Colonic mucosa (tissue), 4 donors: Measurements from ENCODE around the gene CBR3. TPM values are rescaled to one million over a fixed set of nuclear protein-coding genes. Genes with fewer than 3 reads are reported as not detected.

Experiments used
- DNase-seq: peaks from one replicate; pipeline ENCODE4 v3.0.0-alpha.2; 2020
- H3K27ac ChIP-seq: fragments of 200-600 bp; one replicate; pipeline ENCODE4 v1.8.0; 2021
- H3K27me3 ChIP-seq: fragments of 200-600 bp; one replicate; pipeline ENCODE4 v1.8.0; 2021
- H3K36me3 ChIP-seq: fragments of 200-600 bp; one replicate; pipeline ENCODE4 v1.8.0; 2021
- H3K4me1 ChIP-seq: fragments of 200-600 bp; one replicate; pipeline ENCODE4 v1.8.0; 2021; ENCODE audit warnings: mild to moderate bottlenecking
- H3K4me3 ChIP-seq: fragments of 200-600 bp; one replicate; pipeline ENCODE4 v1.8.0; 2021
- H3K9ac ChIP-seq, 2 donors: one replicate each; pipeline ENCODE4 v1.7.0; 2013; ENCODE audit warnings: control low read depth in 2 of 2, low read depth in 2 of 2, low read length in 2 of 2
- H3K9me3 ChIP-seq: fragments of 200-600 bp; one replicate; pipeline ENCODE4 v1.8.0; 2021
- CTCF ChIP-seq: fragments of 200-600 bp; IDR thresholded peaks from one replicate; pipeline ENCODE4 v1.8.0; 2022; ENCODE audit warnings: antibody characterized with exemption, mild to moderate bottlenecking
- intact Hi-C: fragments of 100-400 bp; cut with DNase I; formaldehyde crosslinking; loops from one replicate; pipeline ENCODE4 v1.14.1; 2022
- total RNA-seq, 2 donors: library from RNA; stranded (reverse); fragmentation: NEBNext Ultra II Directional in 1 of 2; extraction: Animal tissue kit (Norgen Biotek cat#: 25700) in 1 of 2; gene quantifications; one replicate each; pipeline ENCODE4 v1.2.1, GENCODE V29; 2021
- donor health status: healthy.
- donor health status: DM: no; HTN: no; CAD: no.
- donor health status: DM: no; HTN: no; CAD: no.

CBR3 gene
- total RNA-seq, 2 donors from 2014 or later, result 2.2 TPM

DNA sequence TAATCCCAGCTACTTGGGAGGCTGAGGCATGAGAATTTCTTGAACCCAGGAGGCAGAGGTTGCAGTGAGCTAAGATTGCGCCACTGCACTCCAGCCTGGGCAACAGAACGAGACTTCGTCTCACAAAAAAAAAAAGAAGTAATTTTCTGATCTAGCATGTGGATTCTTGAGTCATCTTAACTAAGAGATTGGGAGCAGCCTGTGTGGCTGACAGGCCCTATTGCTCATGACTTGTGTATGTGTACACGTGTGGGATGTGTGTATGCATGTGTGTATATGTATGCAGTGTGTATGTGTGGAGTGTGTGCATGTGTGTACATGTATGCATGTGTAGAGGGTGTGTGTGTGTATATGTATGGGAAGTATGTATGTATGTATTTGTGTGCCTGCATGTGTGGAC, 51.2 kb downstream of the CBR3 start:
- no peaks in the 10 kb centered on the region for H3K4me1 ChIP-seq
- no peak overlapping the region for H3K9ac ChIP-seq
- no peaks in the 10 kb centered on the region for H3K27me3 ChIP-seq
- intact Hi-C loops, result no loop called here
- TF ChIP-seq CTCF, result no peak
- no peaks in the 10 kb centered on the region for H3K36me3 ChIP-seq
- H3K9me3 ChIP-seq, result no peaks in the 10 kb centered on the region
- no peak overlapping the region for H3K4me3 ChIP-seq
- DNase-seq, result no peak
- no peak overlapping the region for H3K27ac ChIP-seq

GRCh38 chr21:36186506-36187399, 51.9 kb downstream of the CBR3 start:
- Histone ChIP-seq H3K27ac (no peak overlapping the region), H3K4me1 (no peaks in the 10 kb centered on the region), H3K9me3 (no peaks in the 10 kb centered on the region), H3K9ac (no peak overlapping the region), H3K4me3 (no peak overlapping the region), H3K36me3 (no peaks in the 10 kb centered on the region), H3K27me3 (no peaks in the 10 kb centered on the region)
- no peak for DNase-seq
- TF ChIP-seq CTCF, result no peak
- intact Hi-C loops, result no loop called here

DNA sequence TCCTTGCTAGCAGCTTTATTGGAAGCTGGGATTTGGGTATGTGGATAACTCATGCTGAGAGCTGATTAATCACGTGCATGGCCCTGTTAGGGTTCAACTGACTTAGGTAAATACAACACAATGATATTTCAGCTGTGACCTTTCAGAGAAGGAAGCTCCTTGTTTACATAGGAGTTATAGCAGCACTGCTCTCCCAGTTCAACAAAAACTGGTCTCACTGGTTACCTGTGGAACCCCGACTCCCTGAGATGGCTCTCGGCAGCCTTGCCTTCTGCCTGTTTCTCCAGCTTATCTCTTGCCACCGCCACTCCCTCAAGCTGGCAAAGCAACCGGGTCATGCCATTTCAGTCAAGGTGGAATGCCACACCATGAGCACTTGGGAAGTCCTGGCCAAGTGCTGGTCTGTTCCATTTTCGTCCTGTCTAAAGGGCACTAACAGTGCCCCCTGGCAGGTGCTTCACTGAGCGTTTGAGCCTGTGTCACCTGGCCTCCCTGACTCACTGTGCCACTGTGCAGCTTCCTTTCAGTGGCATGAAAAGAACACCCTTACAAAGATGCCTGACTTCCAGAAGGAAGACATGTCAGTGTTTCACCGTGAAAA, 53.3 kb downstream of the CBR3 start:
- H3K27me3 ChIP-seq, result no peaks in the 10 kb centered on the region

GRCh38 chr21:36188937-36189336, 54.1 kb downstream of the CBR3 start:
- no peaks in the 10 kb centered on the region for H3K9me3 ChIP-seq
- H3K4me3 ChIP-seq, result no peak overlapping the region
- H3K9ac ChIP-seq, result peak overlapping the region in 1 of 2 donors; percentile 67
- no peak for TF ChIP-seq CTCF
- intact Hi-C loops, result no loop called here
- no peaks in the 10 kb centered on the region for H3K4me1 ChIP-seq
- peak overlapping the region; percentile 60 for H3K27ac ChIP-seq
- no peak for DNase-seq
- no peaks in the 10 kb centered on the region for H3K36me3 ChIP-seq
- no peaks in the 10 kb centered on the region for H3K27me3 ChIP-seq

More for the DNA sequence above, 53.3 kb downstream of the CBR3 start:
- no peaks in the 10 kb centered on the region for H3K9me3 ChIP-seq
- TF ChIP-seq CTCF, result no peak
- H3K36me3 ChIP-seq, result no peaks in the 10 kb centered on the region
- intact Hi-C loops, result no loop called here
- peak; percentile 89 for DNase-seq
- H3K27ac ChIP-seq, result peak overlapping the region; percentile 60
- no peaks in the 10 kb centered on the region for H3K4me1 ChIP-seq
- peak overlapping the region in 1 of 2 donors; percentile 67 for H3K9ac ChIP-seq
- no peak overlapping the region for H3K4me3 ChIP-seq

DNA sequence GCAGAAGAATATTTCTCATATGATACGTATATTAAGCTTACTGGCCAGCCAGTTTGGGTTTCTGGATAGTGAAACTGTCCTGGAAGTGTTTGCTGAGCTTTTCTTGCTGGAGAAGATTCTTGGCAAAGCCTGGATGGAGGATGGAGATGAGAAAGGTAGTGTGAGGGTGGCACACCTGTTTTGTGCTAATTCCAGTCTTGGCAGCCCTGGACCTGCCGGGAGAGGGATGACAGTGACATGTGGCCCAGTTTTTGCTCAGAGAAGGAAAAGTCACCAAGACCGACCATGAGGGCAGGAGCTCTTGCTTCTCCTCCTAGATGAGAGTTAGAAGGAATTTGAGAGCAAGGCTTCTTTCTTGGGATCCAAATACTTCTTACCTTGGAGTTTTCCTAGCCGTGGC, 55.9 kb downstream of the CBR3 start:
- Histone ChIP-seq H3K4me3 (no peak overlapping the region), H3K27me3 (no peaks in the 10 kb centered on the region), H3K9me3 (no peaks in the 10 kb centered on the region), H3K9ac (no peak overlapping the region), H3K27ac (no peak overlapping the region), H3K4me1 (no peaks in the 10 kb centered on the region), H3K36me3 (no peaks in the 10 kb centered on the region)
- no peak for DNase-seq
- intact Hi-C loops, result no loop called here
- no peak for TF ChIP-seq CTCF
